GM12874 (cell line): ENCODE data around the gene MIDN.

Experiments used
- TF ChIP-seq, protein P1 (sequence below): IDR thresholded peaks from 2 replicates; pipeline ENCODE4 v1.5.1; 2011; ENCODE audit warnings: low read depth, mild to moderate bottlenecking, control low read depth, low read length, moderate library complexity; ENCODE audit not compliant: insufficient read depth

MIDN gene

GRCh38 chr19:1253514-1254080 is 5.2 kb downstream of the MIDN start:
- TF ChIP-seq, protein P1, sequence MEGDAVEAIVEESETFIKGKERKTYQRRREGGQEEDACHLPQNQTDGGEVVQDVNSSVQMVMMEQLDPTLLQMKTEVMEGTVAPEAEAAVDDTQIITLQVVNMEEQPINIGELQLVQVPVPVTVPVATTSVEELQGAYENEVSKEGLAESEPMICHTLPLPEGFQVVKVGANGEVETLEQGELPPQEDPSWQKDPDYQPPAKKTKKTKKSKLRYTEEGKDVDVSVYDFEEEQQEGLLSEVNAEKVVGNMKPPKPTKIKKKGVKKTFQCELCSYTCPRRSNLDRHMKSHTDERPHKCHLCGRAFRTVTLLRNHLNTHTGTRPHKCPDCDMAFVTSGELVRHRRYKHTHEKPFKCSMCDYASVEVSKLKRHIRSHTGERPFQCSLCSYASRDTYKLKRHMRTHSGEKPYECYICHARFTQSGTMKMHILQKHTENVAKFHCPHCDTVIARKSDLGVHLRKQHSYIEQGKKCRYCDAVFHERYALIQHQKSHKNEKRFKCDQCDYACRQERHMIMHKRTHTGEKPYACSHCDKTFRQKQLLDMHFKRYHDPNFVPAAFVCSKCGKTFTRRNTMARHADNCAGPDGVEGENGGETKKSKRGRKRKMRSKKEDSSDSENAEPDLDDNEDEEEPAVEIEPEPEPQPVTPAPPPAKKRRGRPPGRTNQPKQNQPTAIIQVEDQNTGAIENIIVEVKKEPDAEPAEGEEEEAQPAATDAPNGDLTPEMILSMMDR = no peak

GRCh38 chr19:1254081-1254527 is 5.7 kb downstream of the MIDN start:
- TF ChIP-seq, protein P1 = no peak

DNA sequence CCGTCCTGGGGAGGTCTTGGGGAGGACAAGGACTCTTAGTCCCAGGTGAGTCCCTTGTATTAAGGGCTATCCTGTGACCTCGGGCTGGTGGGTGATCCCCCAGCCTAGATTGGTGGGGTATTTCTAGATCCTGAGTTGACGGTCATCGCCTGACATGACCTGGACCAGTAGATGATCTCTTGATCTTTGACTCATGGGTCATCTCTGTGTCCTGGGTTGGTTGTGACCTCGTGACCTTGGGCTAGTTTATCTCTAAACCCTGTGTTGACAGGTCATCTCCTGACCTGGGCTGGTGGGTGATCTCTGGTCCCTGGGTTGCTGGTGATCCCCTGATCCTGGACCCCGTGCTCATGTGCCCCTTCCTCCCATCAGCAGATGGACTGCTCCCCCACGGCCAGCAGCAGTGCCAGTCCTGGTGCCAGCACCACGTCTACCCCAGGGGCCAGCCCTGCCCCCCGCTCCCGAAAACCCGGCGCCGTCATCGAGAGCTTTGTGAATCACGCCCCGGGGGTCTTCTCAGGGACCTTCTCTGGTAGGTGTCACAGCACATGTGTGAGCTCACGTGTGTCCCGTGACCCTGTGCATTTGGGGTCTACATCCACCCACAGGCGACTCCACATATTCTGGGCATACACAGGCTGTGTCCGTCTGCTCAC is 6.3 kb downstream of the MIDN start:
- TF ChIP-seq, protein P1 = no peak

GRCh38 chr19:1255186-1256161 is 7.1 kb downstream of the MIDN start:
- TF ChIP-seq, protein P1 = no peak

DNA sequence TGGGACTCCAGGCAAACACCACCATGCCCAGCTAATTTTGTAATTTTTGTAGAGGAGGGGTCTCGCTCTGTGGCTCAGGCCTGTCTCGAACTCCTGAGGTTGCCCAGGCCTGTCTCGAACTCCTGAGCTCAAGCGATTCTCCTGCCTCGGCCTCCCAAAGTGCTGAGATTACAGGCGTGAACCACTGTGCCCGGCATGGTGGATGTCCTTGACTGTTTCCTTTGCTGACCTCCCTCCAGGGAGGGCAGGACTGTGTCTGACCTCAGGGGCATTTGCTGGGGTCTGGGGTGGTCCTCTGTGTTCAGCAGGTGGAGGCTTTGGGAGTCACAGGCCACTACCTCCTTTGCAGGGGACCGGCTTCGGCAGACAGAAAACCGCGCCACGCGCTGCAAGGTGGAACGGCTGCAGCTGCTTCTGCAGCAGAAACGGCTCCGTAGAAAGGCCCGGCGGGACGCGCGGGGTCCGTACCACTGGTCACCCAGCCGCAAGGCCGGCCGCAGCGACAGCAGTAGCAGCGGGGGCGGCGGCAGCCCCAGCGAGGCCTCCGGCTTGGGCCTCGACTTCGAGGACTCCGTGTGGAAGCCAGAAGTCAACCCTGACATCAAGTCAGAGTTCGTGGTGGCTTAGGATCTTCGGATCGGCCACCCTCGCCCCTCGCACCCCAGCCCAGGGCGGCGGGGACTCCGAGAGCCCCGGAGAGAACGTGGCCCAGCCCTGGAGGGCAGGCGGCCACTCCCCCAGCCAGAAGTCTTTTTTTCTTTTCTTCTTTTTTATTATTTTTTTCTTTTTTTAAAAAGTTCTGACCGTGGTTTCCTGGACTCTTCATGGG is 8.5 kb downstream of the MIDN start:
- TF ChIP-seq, protein P1 = no peak

- TF ChIP-seq, protein P1 = no peak
Observed at GRCh38 chr19:1257475-1258162, 9.2 kb downstream of the MIDN start.
